Measurements from ENCODE around the gene ARHGEF19.

ARHGEF19 gene

GRCh38 chr1:16195518-16195905 is 16.9 kb downstream of the ARHGEF19 start:
- H3K4me3 ChIP-seq (ENCODE audit: low read length), result no peak overlapping the region
- TF ChIP-seq CTCF (IDR thresholded peaks at IDR 0.05; ENCODE audit: low read depth, low read length, poor library complexity, severe bottlenecking), result no peak
- TF ChIP-seq EZH2phosphoT487 (IDR thresholded peaks at IDR 0.05; ENCODE audit: borderline replicate concordance, low read length), result no peak

GRCh38 chr1:16191916-16192546 is 20.4 kb downstream of the ARHGEF19 start:
- Histone ChIP-seq H4K20me1 (ENCODE audit: control insufficient read depth, insufficient read depth, low read depth, low read length) (no peaks in the 10 kb centered on the region), H3K9me2 (replicated peaks; ENCODE audit: control insufficient read depth, low read length) (no peaks in the 10 kb centered on the region), H3K4me3 (ENCODE audit: low read length) (no peak overlapping the region), H3K79me2 (ENCODE audit: control insufficient read depth, low read length) (no peaks in the 10 kb centered on the region), H3K27ac (ENCODE audit: low read depth, low read length) (no peak overlapping the region), H3K4me1 (ENCODE audit: control insufficient read depth, low read length) (no peaks in the 10 kb centered on the region), H3K36me3 (ENCODE audit: control insufficient read depth, low read length) (no peaks in the 10 kb centered on the region), H3K27me3 (ENCODE audit: control insufficient read depth, low read length) (0 out of 2 replicates have a peak, but pooled peaks cover 4% of the 10 kb centered on the region), H3K9me3 (ENCODE audit: control insufficient read depth, insufficient read depth, low read length) (no peaks in the 10 kb centered on the region), H3F3A (ENCODE audit: control insufficient read depth, insufficient read depth) (no peaks in the 10 kb centered on the region), H3K4me2 (ENCODE audit: low read length) (no peak overlapping the region)
- TF ChIP-seq CTCF (IDR thresholded peaks at IDR 0.05; ENCODE audit: low read depth, low read length, poor library complexity, severe bottlenecking) (no peak), EZH2phosphoT487 (IDR thresholded peaks at IDR 0.05; ENCODE audit: borderline replicate concordance, low read length) (no peak)

More at GRCh38 chr1:16195518-16195905, 16.9 kb downstream of the ARHGEF19 start:
- Histone ChIP-seq H3K36me3 (ENCODE audit: control insufficient read depth, low read length) (no peaks in the 10 kb centered on the region), H3K27ac (ENCODE audit: low read depth, low read length) (no peak overlapping the region), H4K20me1 (ENCODE audit: control insufficient read depth, insufficient read depth, low read depth, low read length) (no peaks in the 10 kb centered on the region), H3K9me3 (ENCODE audit: control insufficient read depth, insufficient read depth, low read length) (no peaks in the 10 kb centered on the region), H3K4me1 (ENCODE audit: control insufficient read depth, low read length) (no peaks in the 10 kb centered on the region), H3K9me2 (replicated peaks; ENCODE audit: control insufficient read depth, low read length) (no peaks in the 10 kb centered on the region), H3F3A (ENCODE audit: control insufficient read depth, insufficient read depth) (no peaks in the 10 kb centered on the region), H3K27me3 (ENCODE audit: control insufficient read depth, low read length) (0 out of 2 replicates have a peak, but pooled peaks cover 4% of the 10 kb centered on the region), H3K4me2 (ENCODE audit: low read length) (no peak overlapping the region), H3K79me2 (ENCODE audit: control insufficient read depth, low read length) (no peaks in the 10 kb centered on the region)

- no peak overlapping the region for H3K4me3 ChIP-seq (ENCODE audit: low read length)
- no peak overlapping the region for H3K4me2 ChIP-seq (ENCODE audit: low read length)
- TF ChIP-seq CTCF (IDR thresholded peaks at IDR 0.05; ENCODE audit: low read depth, low read length, poor library complexity, severe bottlenecking) (no peak), EZH2phosphoT487 (IDR thresholded peaks at IDR 0.05; ENCODE audit: borderline replicate concordance, low read length) (no peak)
- no peaks in the 10 kb centered on the region for H3K9me3 ChIP-seq (ENCODE audit: control insufficient read depth, insufficient read depth, low read length)
- H3K9me2 ChIP-seq (replicated peaks; ENCODE audit: control insufficient read depth, low read length), result no peaks in the 10 kb centered on the region
- H4K20me1 ChIP-seq (ENCODE audit: control insufficient read depth, insufficient read depth, low read depth, low read length), result no peaks in the 10 kb centered on the region
- no peaks in the 10 kb centered on the region for H3K4me1 ChIP-seq (ENCODE audit: control insufficient read depth, low read length)
- H3K27ac ChIP-seq (ENCODE audit: low read depth, low read length), result no peak overlapping the region
- no peaks in the 10 kb centered on the region for H3F3A ChIP-seq (ENCODE audit: control insufficient read depth, insufficient read depth)
- no peaks in the 10 kb centered on the region for H3K36me3 ChIP-seq (ENCODE audit: control insufficient read depth, low read length)
- H3K27me3 ChIP-seq (ENCODE audit: control insufficient read depth, low read length), result 0 out of 2 replicates have a peak, but pooled peaks cover 4% of the 10 kb centered on the region
- no peaks in the 10 kb centered on the region for H3K79me2 ChIP-seq (ENCODE audit: control insufficient read depth, low read length)
Observed at GRCh38 chr1:16191309-16191708, 21.1 kb downstream of the ARHGEF19 start.

Measured in DOHH2 (cell line).